GM23338 (cell line): Measurements from ENCODE around the gene WDR49. TPM values are rescaled to one million over a fixed set of nuclear protein-coding genes. Genes with fewer than 3 reads are reported as not detected.

Source experiments
- ATAC-seq: fragments of 200-7000 bp; cut with Tn5 transposase; 3 replicates; pipeline ENCODE4 v1.9.1; 2020
- DNase-seq: peaks from one replicate; pipeline ENCODE4 v3.0.0-alpha.2; 2015; ENCODE audit warnings: low spot score
- H2AFZ ChIP-seq: fragments of 200-600 bp; sonication (generic); 2 replicates; pipeline ENCODE4 v1.8.0; 2016; ENCODE audit warnings: antibody characterized with exemption, mild to moderate bottlenecking, moderate library complexity
- H3F3A ChIP-seq: fragments of 200-600 bp; sonication (generic); replicated peaks from 2 replicates; pipeline ENCODE4 v1.8.0; 2017; ENCODE audit warnings: antibody characterized with exemption, mixed run types, low read depth
- H3K27ac ChIP-seq: fragments of 200-600 bp; sonication (generic); 2 replicates; pipeline ENCODE4 v1.6.1; 2016; ENCODE audit warnings: low read depth
- H3K27me3 ChIP-seq: fragments of 200-600 bp; sonication (generic); 2 replicates; pipeline ENCODE4 v1.8.0; 2016; ENCODE audit warnings: mild to moderate bottlenecking, mixed run types, moderate library complexity; ENCODE audit not compliant: insufficient read depth
- H3K36me3 ChIP-seq: fragments of 200-600 bp; sonication (generic); 2 replicates; pipeline ENCODE4 v1.8.0; 2016; ENCODE audit warnings: mild to moderate bottlenecking; ENCODE audit not compliant: insufficient read depth
- H3K4me1 ChIP-seq: fragments of 200-600 bp; sonication (generic); 2 replicates; pipeline ENCODE4 v1.8.0; 2016; ENCODE audit warnings: mild to moderate bottlenecking, moderate library complexity; ENCODE audit not compliant: insufficient read depth
- H3K4me2 ChIP-seq: fragments of 200-600 bp; sonication (generic); 2 replicates; pipeline ENCODE4 v1.7.1; 2017; ENCODE audit warnings: mixed run types
- H3K4me3 ChIP-seq: fragments of 200-600 bp; sonication (generic); 2 replicates; pipeline ENCODE4 v1.6.1; 2016; ENCODE audit warnings: mixed run types
- H3K79me2 ChIP-seq: fragments of 200-600 bp; sonication (generic); replicated peaks from 2 replicates; pipeline ENCODE4 v1.8.0; 2017; ENCODE audit warnings: mild to moderate bottlenecking; ENCODE audit not compliant: insufficient read depth
- H3K9me2 ChIP-seq: fragments of 200-600 bp; sonication (generic); 2 replicates; pipeline ENCODE4 v1.8.0; 2017; ENCODE audit not compliant: insufficient read depth
- H4K20me1 ChIP-seq: fragments of 200-600 bp; sonication (generic); replicated peaks from 2 replicates; pipeline ENCODE4 v1.8.0; 2017; ENCODE audit warnings: mild to moderate bottlenecking; ENCODE audit not compliant: insufficient read depth
- H3K27ac Mint-ChIP-seq: 2 replicates; pipeline ENCODE4 v1.8.0; 2020; ENCODE audit warnings: inconsistent platforms, mild to moderate bottlenecking, moderate library complexity, mixed read lengths
- H3K27me3 Mint-ChIP-seq: 3 replicates; pipeline ENCODE4 v1.8.0; 2022; ENCODE audit warnings: low read depth, mild to moderate bottlenecking, moderate library complexity, mixed read lengths, inconsistent platforms; ENCODE audit not compliant: insufficient read depth, poor library complexity
- H3K36me3 Mint-ChIP-seq: 3 replicates; pipeline ENCODE4 v1.8.0; 2021; ENCODE audit warnings: low read depth, mild to moderate bottlenecking, inconsistent platforms, moderate library complexity, mixed read lengths
- H3K4me1 Mint-ChIP-seq: 3 replicates; pipeline ENCODE4 v1.8.0; 2020; ENCODE audit warnings: mild to moderate bottlenecking, inconsistent platforms, mixed read lengths
- H3K4me3 Mint-ChIP-seq: 3 replicates; pipeline ENCODE4 v1.8.0; 2021; ENCODE audit warnings: moderate library complexity, mild to moderate bottlenecking, inconsistent platforms, mixed read lengths
- H3K9me3 Mint-ChIP-seq: 3 replicates; pipeline ENCODE4 v1.8.0; 2020; ENCODE audit warnings: moderate library complexity, mild to moderate bottlenecking, inconsistent platforms, mixed read lengths
- CREB1 ChIP-seq: fragments of 250-450 bp; sonication (Bioruptor Pico); IDR thresholded peaks from 2 replicates; pipeline ENCODE4 v1.5.0; 2020; ENCODE audit warnings: low read depth, mild to moderate bottlenecking, moderate library complexity
- EZH2 ChIP-seq: fragments of 200-600 bp; sonication (generic); IDR thresholded peaks from one replicate; pipeline ENCODE4 v1.8.0; 2017; ENCODE audit warnings: antibody characterized with exemption, mild to moderate bottlenecking, low read depth; ENCODE audit not compliant: unreplicated experiment
- EZH2phosphoT487 ChIP-seq: fragments of 200-600 bp; sonication (generic); IDR thresholded peaks from one replicate; pipeline ENCODE4 v1.8.1; 2018; ENCODE audit warnings: antibody characterized with exemption; ENCODE audit not compliant: unreplicated experiment
- JUNB ChIP-seq: IDR thresholded peaks from one replicate; pipeline ENCODE4 v1.6.1; 2016; ENCODE audit warnings: antibody characterized with exemption; ENCODE audit not compliant: unreplicated experiment
- NANOG ChIP-seq: IDR thresholded peaks from 2 replicates; pipeline ENCODE4 v1.6.1; 2016; ENCODE audit warnings: antibody characterized with exemption, borderline replicate concordance
- POLR2AphosphoS5 ChIP-seq: IDR thresholded peaks from 2 replicates; pipeline ENCODE4 v1.6.1; 2016; ENCODE audit warnings: antibody characterized with exemption, low read depth
- STAT1 ChIP-seq: IDR thresholded peaks from one replicate; pipeline ENCODE4 v1.6.1; 2016; ENCODE audit warnings: antibody characterized with exemption; ENCODE audit not compliant: unreplicated experiment
- ZNF114 ChIP-seq: fragments of 250-450 bp; sonication (Bioruptor Pico); IDR thresholded peaks from 2 replicates; pipeline ENCODE4 v1.5.0; 2020; ENCODE audit warnings: mild to moderate bottlenecking, moderate library complexity
- ZNF331 ChIP-seq: fragments of 250-450 bp; sonication (Bioruptor Pico); IDR thresholded peaks from 2 replicates; pipeline ENCODE4 v1.5.0; 2020; ENCODE audit warnings: low read depth, mild to moderate bottlenecking, moderate library complexity
- polyA plus RNA-seq: library from polyadenylated mRNA; unstranded; fragments of >200 nt; fragmentation: Nextera tagmentation; extraction: Ambion mirVana; gene quantifications from 2 replicates; pipeline ENCODE4 v1.2.1, GENCODE V29; 2016
- total RNA-seq: library from RNA; depleted of rRNA; stranded (reverse); fragments of >200 nt; shearing (Covaris generic); gene quantifications from 2 replicates; pipeline ENCODE4 v1.2.3, GENCODE V29; 2014
- TF ChIP-seq, protein P1 (sequence below), 2 experiments: fragments of 200-600 bp in 1 of 2; sonication (generic) in 1 of 2; conservative IDR thresholded peaks; 2 replicates each; pipeline versions ENCODE4 v1.5.1 to v1.6.1; 2016 to 2017; ENCODE audit warnings: antibody characterized with exemption in 2 of 2, low read depth in 2 of 2, mild to moderate bottlenecking in 2 of 2, moderate library complexity in 1 of 2
- TF ChIP-seq, protein P2 (sequence below): fragments of 250-450 bp; sonication (Bioruptor Pico); IDR thresholded peaks from 2 replicates; pipeline ENCODE4 v1.5.0; 2020; ENCODE audit warnings: mild to moderate bottlenecking, moderate library complexity
- TF ChIP-seq, protein P3 (sequence below): IDR thresholded peaks from one replicate; pipeline ENCODE4 v1.6.1; 2018; ENCODE audit warnings: antibody characterized with exemption; ENCODE audit not compliant: unreplicated experiment
- TF ChIP-seq, protein P4 (sequence below): IDR thresholded peaks from 2 replicates; pipeline ENCODE4 v1.6.1; 2016; ENCODE audit warnings: antibody characterized with exemption

Gene WDR49
- total and polyA plus RNA-seq, 2 experiments from 2014 or later: 1.4 to 1.9 TPM

DNA sequence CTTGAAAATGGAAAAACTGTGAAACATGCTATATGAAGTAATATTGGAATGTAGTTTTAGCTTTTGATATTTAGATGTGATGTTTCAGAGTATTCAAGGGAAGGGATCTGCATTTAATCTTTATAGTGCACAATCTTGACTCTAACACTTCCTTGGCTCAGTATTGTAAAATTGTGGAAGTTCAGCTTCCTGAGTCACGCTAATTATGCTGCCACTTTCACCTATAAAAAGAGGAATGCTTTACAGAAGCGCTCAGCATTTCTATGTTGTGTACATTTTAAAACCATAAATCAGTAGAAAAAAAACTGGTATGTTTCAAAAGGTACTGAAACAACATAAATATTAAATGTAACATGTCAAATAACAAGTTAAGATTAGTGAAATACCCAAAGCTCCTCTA, 212.5 kb downstream of the WDR49 start:
- DNase-seq (no peak), ATAC-seq (no peak)
- Histone ChIP-seq H2AFZ (no peak overlapping the region), H3K36me3 (no peaks in the 10 kb centered on the region), H3K4me2 (no peak overlapping the region), H4K20me1 (no peaks in the 10 kb centered on the region), H3F3A (no peaks in the 10 kb centered on the region), H3K27ac (no peak overlapping the region), H3K4me1 (peaks cover 5% of the 10 kb centered on the region; the same call in 1 of the 2 replicates), H3K27me3 (no peaks in the 10 kb centered on the region), H3K79me2 (no peaks in the 10 kb centered on the region), H3K9me2 (peaks cover 14% of the 10 kb centered on the region; the same call in 1 of the 2 replicates), H3K4me3 (no peak overlapping the region)
- Mint-ChIP-seq H3K9me3 (peaks cover 14% of the 10 kb centered on the region; the same call in 2 of the 3 replicates), H3K27me3 (peaks cover 2% of the 10 kb centered on the region), H3K4me3 (no peak overlapping the region), H3K36me3 (peaks cover 5% of the 10 kb centered on the region; the same call in 2 of the 3 replicates), H3K27ac (no peak overlapping the region), H3K4me1 (peaks cover 4% of the 10 kb centered on the region; the same call in 1 of the 3 replicates)
- TF ChIP-seq EZH2phosphoT487 (no peak), STAT1 (no peak), CREB1 (CRISPR knock-in tag) (no peak), NANOG (no peak), ZNF114 (CRISPR knock-in tag) (no peak), JUNB (no peak), EZH2 (no peak), POLR2AphosphoS5 (no peak), ZNF331 (CRISPR knock-in tag) (no peak)
- TF ChIP-seq, protein P1, sequence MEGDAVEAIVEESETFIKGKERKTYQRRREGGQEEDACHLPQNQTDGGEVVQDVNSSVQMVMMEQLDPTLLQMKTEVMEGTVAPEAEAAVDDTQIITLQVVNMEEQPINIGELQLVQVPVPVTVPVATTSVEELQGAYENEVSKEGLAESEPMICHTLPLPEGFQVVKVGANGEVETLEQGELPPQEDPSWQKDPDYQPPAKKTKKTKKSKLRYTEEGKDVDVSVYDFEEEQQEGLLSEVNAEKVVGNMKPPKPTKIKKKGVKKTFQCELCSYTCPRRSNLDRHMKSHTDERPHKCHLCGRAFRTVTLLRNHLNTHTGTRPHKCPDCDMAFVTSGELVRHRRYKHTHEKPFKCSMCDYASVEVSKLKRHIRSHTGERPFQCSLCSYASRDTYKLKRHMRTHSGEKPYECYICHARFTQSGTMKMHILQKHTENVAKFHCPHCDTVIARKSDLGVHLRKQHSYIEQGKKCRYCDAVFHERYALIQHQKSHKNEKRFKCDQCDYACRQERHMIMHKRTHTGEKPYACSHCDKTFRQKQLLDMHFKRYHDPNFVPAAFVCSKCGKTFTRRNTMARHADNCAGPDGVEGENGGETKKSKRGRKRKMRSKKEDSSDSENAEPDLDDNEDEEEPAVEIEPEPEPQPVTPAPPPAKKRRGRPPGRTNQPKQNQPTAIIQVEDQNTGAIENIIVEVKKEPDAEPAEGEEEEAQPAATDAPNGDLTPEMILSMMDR (conservative IDR thresholded peaks at IDR 0.05; ENCODE audit: low read depth in 2 of 2): no peak
- TF ChIP-seq, protein P2, sequence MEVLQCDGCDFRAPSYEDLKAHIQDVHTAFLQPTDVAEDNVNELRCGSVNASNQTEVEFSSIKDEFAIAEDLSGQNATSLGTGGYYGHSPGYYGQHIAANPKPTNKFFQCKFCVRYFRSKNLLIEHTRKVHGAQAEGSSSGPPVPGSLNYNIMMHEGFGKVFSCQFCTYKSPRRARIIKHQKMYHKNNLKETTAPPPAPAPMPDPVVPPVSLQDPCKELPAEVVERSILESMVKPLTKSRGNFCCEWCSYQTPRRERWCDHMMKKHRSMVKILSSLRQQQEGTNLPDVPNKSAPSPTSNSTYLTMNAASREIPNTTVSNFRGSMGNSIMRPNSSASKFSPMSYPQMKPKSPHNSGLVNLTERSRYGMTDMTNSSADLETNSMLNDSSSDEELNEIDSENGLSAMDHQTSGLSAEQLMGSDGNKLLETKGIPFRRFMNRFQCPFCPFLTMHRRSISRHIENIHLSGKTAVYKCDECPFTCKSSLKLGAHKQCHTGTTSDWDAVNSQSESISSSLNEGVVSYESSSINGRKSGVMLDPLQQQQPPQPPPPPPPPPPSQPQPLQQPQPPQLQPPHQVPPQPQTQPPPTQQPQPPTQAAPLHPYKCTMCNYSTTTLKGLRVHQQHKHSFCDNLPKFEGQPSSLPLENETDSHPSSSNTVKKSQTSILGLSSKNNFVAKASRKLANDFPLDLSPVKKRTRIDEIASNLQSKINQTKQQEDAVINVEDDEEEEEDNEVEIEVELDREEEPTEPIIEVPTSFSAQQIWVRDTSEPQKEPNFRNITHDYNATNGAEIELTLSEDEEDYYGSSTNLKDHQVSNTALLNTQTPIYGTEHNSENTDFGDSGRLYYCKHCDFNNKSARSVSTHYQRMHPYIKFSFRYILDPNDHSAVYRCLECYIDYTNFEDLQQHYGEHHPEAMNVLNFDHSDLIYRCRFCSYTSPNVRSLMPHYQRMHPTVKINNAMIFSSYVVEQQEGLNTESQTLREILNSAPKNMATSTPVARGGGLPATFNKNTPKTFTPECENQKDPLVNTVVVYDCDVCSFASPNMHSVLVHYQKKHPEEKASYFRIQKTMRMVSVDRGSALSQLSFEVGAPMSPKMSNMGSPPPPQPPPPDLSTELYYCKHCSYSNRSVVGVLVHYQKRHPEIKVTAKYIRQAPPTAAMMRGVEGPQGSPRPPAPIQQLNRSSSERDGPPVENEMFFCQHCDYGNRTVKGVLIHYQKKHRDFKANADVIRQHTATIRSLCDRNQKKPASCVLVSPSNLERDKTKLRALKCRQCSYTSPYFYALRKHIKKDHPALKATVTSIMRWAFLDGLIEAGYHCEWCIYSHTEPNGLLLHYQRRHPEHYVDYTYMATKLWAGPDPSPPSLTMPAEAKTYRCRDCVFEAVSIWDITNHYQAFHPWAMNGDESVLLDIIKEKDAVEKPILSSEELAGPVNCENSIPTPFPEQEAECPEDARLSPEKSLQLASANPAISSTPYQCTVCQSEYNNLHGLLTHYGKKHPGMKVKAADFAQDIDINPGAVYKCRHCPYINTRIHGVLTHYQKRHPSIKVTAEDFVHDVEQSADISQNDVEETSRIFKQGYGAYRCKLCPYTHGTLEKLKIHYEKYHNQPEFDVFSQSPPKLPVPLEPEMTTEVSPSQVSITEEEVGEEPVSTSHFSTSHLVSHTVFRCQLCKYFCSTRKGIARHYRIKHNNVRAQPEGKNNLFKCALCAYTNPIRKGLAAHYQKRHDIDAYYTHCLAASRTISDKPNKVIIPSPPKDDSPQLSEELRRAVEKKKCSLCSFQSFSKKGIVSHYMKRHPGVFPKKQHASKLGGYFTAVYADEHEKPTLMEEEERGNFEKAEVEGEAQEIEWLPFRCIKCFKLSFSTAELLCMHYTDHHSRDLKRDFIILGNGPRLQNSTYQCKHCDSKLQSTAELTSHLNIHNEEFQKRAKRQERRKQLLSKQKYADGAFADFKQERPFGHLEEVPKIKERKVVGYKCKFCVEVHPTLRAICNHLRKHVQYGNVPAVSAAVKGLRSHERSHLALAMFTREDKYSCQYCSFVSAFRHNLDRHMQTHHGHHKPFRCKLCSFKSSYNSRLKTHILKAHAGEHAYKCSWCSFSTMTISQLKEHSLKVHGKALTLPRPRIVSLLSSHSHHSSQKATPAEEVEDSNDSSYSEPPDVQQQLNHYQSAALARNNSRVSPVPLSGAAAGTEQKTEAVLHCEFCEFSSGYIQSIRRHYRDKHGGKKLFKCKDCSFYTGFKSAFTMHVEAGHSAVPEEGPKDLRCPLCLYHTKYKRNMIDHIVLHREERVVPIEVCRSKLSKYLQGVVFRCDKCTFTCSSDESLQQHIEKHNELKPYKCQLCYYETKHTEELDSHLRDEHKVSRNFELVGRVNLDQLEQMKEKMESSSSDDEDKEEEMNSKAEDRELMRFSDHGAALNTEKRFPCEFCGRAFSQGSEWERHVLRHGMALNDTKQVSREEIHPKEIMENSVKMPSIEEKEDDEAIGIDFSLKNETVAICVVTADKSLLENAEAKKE (CRISPR knock-in tag): no peak
- TF ChIP-seq, protein P3, sequence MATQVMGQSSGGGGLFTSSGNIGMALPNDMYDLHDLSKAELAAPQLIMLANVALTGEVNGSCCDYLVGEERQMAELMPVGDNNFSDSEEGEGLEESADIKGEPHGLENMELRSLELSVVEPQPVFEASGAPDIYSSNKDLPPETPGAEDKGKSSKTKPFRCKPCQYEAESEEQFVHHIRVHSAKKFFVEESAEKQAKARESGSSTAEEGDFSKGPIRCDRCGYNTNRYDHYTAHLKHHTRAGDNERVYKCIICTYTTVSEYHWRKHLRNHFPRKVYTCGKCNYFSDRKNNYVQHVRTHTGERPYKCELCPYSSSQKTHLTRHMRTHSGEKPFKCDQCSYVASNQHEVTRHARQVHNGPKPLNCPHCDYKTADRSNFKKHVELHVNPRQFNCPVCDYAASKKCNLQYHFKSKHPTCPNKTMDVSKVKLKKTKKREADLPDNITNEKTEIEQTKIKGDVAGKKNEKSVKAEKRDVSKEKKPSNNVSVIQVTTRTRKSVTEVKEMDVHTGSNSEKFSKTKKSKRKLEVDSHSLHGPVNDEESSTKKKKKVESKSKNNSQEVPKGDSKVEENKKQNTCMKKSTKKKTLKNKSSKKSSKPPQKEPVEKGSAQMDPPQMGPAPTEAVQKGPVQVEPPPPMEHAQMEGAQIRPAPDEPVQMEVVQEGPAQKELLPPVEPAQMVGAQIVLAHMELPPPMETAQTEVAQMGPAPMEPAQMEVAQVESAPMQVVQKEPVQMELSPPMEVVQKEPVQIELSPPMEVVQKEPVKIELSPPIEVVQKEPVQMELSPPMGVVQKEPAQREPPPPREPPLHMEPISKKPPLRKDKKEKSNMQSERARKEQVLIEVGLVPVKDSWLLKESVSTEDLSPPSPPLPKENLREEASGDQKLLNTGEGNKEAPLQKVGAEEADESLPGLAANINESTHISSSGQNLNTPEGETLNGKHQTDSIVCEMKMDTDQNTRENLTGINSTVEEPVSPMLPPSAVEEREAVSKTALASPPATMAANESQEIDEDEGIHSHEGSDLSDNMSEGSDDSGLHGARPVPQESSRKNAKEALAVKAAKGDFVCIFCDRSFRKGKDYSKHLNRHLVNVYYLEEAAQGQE: no peak
- TF ChIP-seq, protein P4, sequence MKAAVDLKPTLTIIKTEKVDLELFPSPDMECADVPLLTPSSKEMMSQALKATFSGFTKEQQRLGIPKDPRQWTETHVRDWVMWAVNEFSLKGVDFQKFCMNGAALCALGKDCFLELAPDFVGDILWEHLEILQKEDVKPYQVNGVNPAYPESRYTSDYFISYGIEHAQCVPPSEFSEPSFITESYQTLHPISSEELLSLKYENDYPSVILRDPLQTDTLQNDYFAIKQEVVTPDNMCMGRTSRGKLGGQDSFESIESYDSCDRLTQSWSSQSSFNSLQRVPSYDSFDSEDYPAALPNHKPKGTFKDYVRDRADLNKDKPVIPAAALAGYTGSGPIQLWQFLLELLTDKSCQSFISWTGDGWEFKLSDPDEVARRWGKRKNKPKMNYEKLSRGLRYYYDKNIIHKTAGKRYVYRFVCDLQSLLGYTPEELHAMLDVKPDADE: no peak
